Colon (tissue), 2 donors: ENCODE results near the gene CREG2.

Source experiments
- FAIRE-seq: peaks from 2 replicates; lab custom pipeline; 2012; peaks lifted over from hg19 to GRCh38; lab: Jason Lieb, UNC
- donor health status: control.
- donor health status: control.

Gene CREG2

GRCh38 chr2:101387151-101387834 lies at the start of gene CREG2:
Gene CREG2 (minus strand): TSS chr2:101387503. CDS start chr2:101387457, 46 bp downstream.
- FAIRE-seq: no peak

DNA sequence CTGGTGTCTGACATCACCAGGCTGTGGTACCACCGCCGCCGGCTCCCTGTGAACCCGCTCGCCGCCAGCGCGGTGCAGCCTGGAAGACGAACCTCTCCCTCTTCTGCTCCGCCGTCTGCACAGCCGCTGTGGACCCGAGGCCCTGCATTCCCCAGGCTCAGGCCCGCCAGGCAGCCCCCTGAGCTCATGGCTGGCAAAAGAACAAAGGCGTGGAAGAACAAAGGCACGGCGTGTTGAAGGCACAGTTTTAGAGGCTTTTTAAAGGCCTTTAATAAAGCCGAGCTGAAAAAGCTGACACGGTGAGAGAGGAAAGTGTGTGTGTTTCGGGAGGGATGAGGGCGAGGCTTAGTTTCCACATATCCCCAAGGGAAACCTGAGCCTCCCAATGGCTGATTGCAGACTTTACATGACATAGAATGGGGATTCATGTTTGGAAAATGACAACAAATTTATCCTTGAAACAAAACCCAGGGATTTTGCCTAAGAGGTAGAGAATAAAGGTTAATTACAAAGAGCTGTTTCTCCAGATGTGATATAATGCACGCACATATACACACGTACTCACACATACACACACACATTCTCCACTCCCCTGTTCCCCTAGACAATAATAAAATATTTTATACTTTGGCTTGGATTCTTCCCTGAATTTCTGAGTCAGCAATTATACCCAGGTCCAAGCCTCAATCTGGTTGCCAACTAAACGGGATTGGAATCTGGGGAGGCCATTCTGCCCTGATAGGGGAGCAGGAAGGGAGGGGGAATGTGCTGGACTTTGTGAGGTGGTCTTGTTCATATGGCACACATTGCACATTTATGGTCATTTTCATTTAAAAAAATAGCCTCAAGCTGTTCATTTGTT lies 47.9 kb upstream of the CREG2 start:
- FAIRE-seq: no peak

- no peak for FAIRE-seq
Observed at GRCh38 chr2:101433465-101433864, 46.2 kb upstream of the CREG2 start.

- FAIRE-seq: no peak
Observed at GRCh38 chr2:101432411-101433181, 45.3 kb upstream of the CREG2 start.

- FAIRE-seq: no peak
Observed at GRCh38 chr2:101431486-101431885, 44.2 kb upstream of the CREG2 start.

DNA sequence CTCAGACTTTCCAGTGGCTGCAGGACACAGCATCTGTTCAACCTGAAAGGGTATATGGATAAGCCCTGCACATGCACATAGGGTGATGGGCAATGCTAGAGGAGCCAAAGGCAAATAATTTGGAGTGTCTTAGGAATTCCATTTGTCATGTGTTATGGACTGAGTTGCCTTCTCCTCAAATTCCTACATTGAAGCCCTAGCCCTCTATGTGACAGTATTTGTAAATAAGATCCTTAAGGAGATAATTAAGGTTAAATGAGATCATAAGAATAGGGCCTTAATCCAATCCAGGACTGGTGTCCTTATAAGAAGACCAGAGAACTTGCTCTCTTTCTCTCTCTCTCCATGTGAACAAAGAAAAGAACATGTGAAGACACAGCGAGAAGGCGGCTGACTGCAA lies 42.9 kb upstream of the CREG2 start:
- no peak for FAIRE-seq

GRCh38 chr2:101429453-101429852 lies 42.1 kb upstream of the CREG2 start:
- FAIRE-seq: no peak

DNA sequence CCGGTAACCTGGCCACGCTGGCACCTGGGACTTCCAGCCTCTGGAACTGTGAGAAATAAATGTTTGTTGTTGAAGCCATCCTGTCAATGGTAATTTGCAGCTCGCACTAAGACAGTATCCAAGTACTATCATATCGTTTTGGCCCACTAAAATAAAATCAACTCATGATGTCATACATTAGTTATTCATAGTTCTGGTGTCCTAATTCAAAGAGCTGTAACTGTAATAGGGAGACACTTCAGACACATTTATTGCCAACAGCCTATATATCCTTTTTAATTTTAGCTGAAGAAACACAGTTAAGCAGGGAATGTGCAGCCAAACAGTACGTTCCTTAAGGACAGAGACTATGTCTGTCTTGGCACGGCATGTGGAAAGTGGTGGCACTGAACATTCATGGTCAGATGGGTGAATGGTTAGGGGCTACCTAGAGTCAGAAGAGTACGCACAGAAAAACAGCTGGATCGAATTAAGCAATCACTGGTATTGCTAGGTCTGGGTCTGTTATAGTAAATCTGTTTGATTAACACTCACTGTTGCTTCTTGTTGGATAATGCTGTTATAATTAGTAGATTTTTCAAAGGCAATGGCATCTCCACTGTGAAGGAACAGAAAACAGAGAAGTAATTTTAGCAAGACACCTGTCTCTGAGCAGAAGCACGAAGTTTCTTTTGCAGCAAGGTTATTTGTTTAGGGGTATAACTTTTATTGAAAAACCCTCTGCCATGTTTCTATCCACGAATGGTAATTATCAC lies 41.3 kb upstream of the CREG2 start:
- FAIRE-seq: no peak

- no peak for FAIRE-seq
Observed at GRCh38 chr2:101427743-101428142, 40.4 kb upstream of the CREG2 start.

DNA sequence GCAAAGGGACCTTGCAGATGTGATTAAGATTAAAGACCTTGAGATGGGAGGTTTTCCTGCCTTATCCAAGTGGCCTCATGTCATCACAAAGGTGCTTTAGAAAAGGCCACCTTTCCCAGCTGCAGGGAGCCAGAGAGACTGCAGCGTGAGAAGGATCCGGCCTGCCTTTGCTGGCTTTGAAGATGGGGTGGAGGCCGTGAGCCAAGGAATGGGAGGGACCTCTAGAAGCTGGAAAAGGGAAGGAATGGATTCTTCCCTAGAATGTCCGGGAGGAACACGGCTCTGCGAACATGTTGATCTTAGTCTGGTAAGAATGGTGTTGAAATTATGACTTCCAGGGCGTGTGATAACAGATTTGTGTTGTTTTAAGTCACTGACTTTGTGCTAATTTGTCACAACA lies 39.9 kb upstream of the CREG2 start:
- FAIRE-seq: no peak

DNA sequence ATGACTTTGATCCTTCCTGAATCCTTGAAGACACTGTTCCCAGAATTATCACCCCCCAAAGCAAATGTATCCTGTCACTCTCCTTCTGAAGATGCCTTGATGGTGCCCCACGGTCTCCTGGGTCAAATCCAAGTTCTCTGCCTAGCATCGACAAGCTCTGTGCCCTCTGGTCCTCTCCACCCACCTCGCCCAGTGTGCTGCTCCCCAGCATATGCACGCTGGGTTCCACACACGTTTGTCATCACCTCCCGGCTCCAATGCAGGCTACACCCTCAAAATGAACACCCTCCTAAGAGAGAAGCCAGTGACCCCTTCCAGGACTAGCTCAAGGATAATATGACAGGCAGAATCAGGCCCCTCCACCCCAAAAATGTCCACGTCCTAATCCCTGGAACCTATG lies 39.5 kb upstream of the CREG2 start:
- FAIRE-seq: no peak

DNA sequence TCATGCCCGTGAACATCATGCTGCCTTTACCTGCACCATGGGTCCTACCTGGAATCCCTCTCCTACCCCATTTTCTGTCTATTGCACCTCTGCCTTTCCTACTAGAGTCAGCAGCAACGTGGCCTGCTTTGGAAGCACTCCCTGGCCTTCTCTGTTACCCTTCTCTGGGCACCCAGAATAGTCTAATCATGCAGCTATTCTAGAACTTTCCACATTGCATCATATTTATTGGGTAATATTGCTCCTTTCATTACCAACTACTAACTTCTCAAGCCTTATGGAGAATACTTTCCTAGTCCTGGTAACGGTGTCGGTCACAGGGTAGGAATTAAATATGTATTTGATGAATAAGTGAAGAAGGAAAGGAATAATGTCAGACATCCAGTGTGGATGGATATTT lies 33.3 kb upstream of the CREG2 start:
- no peak for FAIRE-seq

- no peak for FAIRE-seq
Observed at GRCh38 chr2:101419096-101419663, 31.9 kb upstream of the CREG2 start.

DNA sequence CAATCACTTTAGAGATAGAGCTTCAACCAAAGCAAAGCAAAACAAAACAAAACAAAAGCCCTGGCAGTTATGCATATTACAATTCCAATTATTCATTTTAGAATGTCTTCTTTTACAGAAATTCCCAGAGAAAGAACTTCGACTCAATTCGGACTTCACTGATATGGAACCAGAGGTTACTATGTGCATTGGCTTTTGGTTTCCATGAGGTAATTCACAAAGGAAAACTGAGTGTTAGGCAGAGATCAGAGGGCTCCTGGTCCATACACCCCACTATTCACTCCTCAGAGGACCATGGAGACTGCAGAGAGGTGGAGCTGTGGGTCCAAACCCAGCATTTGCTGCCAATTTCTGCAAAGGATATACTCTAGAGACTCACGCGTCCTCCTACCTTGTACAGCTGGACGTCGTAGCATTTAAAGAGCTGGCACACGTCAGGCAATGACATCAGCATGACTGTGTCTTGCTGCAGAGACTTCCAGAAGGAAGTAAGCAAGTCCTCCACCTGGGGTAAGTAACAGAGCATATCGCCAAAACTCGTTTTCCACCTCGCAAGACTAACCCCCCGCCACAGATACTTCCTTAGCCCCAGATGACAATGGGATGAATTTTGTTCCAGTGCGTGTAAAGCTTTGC lies 31.3 kb upstream of the CREG2 start:
- no peak for FAIRE-seq

- no peak for FAIRE-seq
Observed at GRCh38 chr2:101416609-101417008, 29.3 kb upstream of the CREG2 start.

DNA sequence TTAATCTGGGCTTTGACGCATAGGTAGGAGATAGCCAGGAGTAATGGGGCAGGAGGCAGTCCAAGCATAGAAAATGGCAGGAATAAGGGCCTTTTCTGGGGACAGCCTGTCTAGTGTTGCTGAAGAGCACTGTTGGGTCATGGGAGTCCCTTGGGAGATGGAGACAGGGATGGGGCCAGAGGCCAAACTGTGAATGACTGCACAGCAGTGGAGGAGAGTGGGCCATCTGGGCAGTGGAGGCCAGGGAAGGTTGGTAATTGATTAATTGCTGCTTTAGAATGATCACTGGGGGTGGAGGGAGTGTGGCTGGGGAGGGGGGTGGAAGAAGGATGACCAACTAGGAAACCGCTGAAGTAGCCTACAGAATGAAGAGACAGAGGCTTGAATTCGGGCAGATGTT lies 28.6 kb upstream of the CREG2 start:
- FAIRE-seq: no peak

DNA sequence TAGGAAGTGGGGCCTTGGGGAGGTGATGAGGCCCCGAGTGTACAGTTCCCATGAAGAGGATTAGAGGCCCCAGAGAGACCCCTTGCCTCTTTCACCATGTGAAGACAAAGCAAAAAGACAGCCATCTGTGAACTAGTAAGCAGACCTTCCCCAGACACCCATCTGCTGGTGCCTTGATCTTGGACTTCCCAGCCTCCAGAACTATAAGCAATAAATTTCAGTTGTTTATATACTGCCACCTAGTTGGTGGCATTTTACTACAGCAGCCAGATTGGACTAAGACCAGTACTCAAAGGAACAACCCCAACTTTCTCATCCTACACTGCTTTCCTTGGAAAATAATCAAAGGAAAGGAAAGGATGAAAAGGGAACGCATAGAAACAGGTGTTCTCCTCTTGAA lies 27.9 kb upstream of the CREG2 start:
- no peak for FAIRE-seq

GRCh38 chr2:101412092-101412694 lies 24.9 kb upstream of the CREG2 start:
- no peak for FAIRE-seq

- FAIRE-seq: no peak
Observed at GRCh38 chr2:101410746-101411145, 23.4 kb upstream of the CREG2 start.

DNA sequence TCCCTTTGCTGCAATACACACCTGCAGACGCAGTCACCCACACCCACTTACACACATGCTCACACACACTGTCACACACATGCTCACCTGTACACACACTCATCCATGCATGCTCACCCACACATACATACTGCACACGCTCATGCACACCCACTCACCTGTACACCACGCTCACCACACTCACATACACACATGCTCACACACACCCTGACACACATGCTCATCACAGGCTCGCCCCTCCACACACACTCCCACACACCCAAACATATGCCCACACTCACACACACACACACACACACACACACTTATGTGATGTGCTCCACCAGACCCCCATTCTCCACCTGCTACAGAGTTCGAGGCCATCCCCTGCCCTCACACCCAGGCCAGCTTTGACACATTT lies 22.8 kb upstream of the CREG2 start:
- no peak for FAIRE-seq

DNA sequence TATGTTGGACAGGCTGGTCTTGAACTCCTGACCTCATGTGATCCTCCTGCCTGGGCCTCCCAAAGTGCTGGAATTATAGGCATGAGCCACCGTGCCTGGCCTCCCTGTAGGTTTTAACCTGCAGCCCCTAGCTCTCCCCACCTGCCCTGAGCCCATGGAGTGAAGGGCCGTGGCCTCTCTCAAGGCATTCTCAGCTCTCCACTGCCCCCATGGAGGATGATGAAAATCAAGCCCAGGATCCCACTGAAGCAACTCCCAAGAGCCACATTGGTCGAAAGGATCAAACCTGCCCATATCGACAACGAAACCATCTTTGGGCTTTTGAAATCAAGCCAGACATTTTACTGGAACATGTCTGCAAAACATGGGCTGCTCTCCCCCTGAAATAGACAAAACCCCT lies 22.4 kb upstream of the CREG2 start:
- no peak for FAIRE-seq
